Endothelial cell (in vitro differentiated cells): Measurements from ENCODE around the gene NDUFV3. TPM values are rescaled to one million over a fixed set of nuclear protein-coding genes. Genes with fewer than 3 reads are reported as not detected.

Experiments used
- DNase-seq: peaks from one replicate; pipeline ENCODE4 v3.0.0; 2021; ENCODE audit warnings: low spot score
- H3K27ac Mint-ChIP-seq: one replicate; pipeline ENCODE4 v1.8.0; 2021; ENCODE audit warnings: mixed read lengths, inconsistent platforms; ENCODE audit not compliant: unreplicated experiment
- H3K27me3 Mint-ChIP-seq: one replicate; pipeline ENCODE4 v1.8.0; 2021; ENCODE audit warnings: mild to moderate bottlenecking, moderate library complexity, mixed read lengths, inconsistent platforms; ENCODE audit not compliant: unreplicated experiment
- H3K36me3 Mint-ChIP-seq: one replicate; pipeline ENCODE4 v1.8.0; 2021; ENCODE audit warnings: mild to moderate bottlenecking, low read depth, mixed read lengths, inconsistent platforms; ENCODE audit not compliant: unreplicated experiment
- H3K4me1 Mint-ChIP-seq: one replicate; pipeline ENCODE4 v1.8.0; 2021; ENCODE audit warnings: mild to moderate bottlenecking, mixed read lengths, inconsistent platforms; ENCODE audit not compliant: unreplicated experiment
- H3K4me3 Mint-ChIP-seq: one replicate; pipeline ENCODE4 v1.8.0; 2021; ENCODE audit warnings: mild to moderate bottlenecking, mixed read lengths, inconsistent platforms; ENCODE audit not compliant: unreplicated experiment
- H3K9me3 Mint-ChIP-seq: one replicate; pipeline ENCODE4 v1.8.0; 2021; ENCODE audit warnings: mixed read lengths, inconsistent platforms; ENCODE audit not compliant: unreplicated experiment
- total RNA-seq: library from RNA; stranded (reverse); fragmentation: NEBNext Ultra II Directional; extraction: Animal tissue kit (Norgen Biotek cat#: 25700); gene quantifications from one replicate; pipeline ENCODE4 v1.2.1, GENCODE V29; 2021; ENCODE audit not compliant: unreplicated experiment
- TF ChIP-seq, protein P1 (sequence below): fragments of 200-600 bp; sonication (generic); IDR thresholded peaks from one replicate; pipeline ENCODE4 v1.5.0; 2021; ENCODE audit warnings: antibody characterized with exemption; ENCODE audit not compliant: unreplicated experiment

Gene NDUFV3
- total RNA-seq, 1 donor from 2014 or later = 28.1 TPM

DNA sequence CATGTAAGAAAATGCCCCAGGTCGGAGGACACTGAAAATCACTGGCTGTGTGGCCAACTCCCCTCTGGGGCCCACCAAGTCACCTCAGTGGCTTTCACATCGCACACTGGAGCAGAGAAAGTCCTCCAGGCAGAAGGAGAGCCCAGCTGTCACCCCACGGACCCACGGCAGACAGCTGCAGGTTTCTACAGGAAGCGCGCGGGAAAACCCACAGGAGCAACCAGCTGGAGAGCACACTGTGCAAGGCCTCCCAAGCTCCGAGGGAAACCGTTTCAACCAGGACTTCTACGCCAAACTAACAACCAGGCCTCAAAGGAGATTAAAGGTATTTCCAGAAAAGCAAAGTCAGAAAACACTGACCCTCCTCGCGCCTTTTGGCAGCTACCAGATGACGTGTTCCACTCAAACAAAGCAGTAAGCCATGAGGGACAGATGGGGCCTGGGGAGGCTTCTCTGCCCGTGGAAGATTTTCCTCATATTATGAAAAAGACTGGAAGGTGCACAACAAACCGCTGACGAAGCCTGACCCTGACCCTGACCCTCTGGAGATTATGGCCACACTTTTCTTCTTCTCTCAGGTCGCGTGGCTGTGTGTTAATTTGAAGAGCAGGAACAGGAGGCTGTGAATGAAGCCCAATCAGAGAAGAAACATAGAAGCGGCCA is 34.8 kb upstream of the NDUFV3 start:
- no peaks in the 10 kb centered on the region for H3K9me3 Mint-ChIP-seq
- no peak for DNase-seq
- no peak overlapping the region for H3K27ac Mint-ChIP-seq

DNA sequence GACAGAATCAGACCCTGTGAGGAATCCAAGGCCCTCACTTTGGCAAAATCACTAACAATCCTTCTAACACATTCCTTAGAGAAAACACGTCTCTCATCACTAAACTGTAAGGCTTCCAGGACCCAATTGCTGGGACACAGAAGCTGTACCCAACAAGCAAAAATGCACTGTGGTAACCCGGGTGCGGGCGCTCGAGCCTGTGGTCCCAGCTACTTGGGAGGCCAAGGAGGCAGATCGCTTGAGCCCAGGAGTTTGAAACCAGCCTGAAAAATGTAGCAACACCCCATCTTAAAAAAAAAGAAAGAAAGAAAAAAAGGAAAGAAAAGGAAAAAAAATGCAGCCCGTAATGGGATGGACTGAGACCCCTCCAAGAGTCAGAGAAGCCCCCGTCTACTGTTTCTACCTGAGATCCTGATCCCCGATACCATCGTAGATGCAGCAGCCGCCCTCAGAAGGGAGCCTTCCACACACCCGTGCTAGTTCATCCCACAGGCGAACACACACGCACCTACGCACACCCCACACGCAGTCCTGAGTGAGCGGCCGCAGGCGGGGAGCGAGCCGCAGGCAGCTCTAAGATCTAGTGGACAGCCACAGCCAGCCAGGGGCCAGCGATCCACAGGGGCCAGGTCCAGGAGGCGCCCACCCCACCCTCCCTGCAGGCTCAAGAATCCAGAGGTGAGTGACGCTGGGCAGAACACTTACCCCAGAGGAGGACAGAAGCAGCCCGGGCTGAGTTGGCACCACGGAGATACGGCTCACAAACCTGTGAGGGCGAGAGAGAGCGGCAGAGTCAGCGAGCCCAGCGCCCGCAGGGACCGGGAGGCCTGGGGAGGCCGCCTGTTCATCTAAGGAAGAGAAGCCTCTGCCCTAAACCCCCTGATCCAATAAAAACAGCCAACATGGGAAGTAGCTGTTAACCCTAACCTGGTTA is 33.9 kb upstream of the NDUFV3 start:
- H3K9me3 Mint-ChIP-seq = no peaks in the 10 kb centered on the region
- H3K36me3 Mint-ChIP-seq = peaks cover 47% of the 10 kb centered on the region
- TF ChIP-seq, protein P1, sequence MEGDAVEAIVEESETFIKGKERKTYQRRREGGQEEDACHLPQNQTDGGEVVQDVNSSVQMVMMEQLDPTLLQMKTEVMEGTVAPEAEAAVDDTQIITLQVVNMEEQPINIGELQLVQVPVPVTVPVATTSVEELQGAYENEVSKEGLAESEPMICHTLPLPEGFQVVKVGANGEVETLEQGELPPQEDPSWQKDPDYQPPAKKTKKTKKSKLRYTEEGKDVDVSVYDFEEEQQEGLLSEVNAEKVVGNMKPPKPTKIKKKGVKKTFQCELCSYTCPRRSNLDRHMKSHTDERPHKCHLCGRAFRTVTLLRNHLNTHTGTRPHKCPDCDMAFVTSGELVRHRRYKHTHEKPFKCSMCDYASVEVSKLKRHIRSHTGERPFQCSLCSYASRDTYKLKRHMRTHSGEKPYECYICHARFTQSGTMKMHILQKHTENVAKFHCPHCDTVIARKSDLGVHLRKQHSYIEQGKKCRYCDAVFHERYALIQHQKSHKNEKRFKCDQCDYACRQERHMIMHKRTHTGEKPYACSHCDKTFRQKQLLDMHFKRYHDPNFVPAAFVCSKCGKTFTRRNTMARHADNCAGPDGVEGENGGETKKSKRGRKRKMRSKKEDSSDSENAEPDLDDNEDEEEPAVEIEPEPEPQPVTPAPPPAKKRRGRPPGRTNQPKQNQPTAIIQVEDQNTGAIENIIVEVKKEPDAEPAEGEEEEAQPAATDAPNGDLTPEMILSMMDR = no peak
- H3K27me3 Mint-ChIP-seq = peaks cover 4% of the 10 kb centered on the region
- DNase-seq = no peak
- no peak overlapping the region for H3K4me3 Mint-ChIP-seq
- peaks cover 14% of the 10 kb centered on the region for H3K4me1 Mint-ChIP-seq
- no peak overlapping the region for H3K27ac Mint-ChIP-seq

More for the DNA sequence above, 34.8 kb upstream of the NDUFV3 start:
- H3K4me1 Mint-ChIP-seq = peaks cover 14% of the 10 kb centered on the region
- peaks cover 50% of the 10 kb centered on the region for H3K36me3 Mint-ChIP-seq
- TF ChIP-seq, protein P1 = no peak
- H3K27me3 Mint-ChIP-seq = peaks cover 4% of the 10 kb centered on the region
- peak overlapping the region; percentile 20 for H3K4me3 Mint-ChIP-seq

DNA sequence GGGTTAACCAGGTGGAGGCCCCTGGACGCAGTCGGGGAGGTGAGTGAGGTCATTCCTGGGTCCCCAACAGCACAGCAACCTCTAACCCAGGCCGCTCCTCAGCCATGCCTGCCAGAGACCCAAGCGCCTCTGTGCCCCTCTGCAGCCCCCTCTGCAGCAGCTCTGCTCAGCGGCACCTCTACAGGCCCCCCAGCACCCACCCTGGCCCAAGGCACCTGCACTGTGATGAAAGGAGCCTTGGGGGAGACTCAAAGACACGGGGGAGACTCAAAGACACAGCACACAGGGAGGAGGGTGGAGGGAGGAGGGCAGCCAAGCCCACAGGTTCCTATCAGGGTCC is 33.2 kb upstream of the NDUFV3 start:
- H3K27ac Mint-ChIP-seq = no peak overlapping the region
- peaks cover 14% of the 10 kb centered on the region for H3K4me1 Mint-ChIP-seq
- H3K4me3 Mint-ChIP-seq = no peak overlapping the region
- no peak for DNase-seq
- H3K27me3 Mint-ChIP-seq = peaks cover 4% of the 10 kb centered on the region
- no peaks in the 10 kb centered on the region for H3K9me3 Mint-ChIP-seq
- TF ChIP-seq, protein P1 = no peak
- peaks cover 42% of the 10 kb centered on the region for H3K36me3 Mint-ChIP-seq

DNA sequence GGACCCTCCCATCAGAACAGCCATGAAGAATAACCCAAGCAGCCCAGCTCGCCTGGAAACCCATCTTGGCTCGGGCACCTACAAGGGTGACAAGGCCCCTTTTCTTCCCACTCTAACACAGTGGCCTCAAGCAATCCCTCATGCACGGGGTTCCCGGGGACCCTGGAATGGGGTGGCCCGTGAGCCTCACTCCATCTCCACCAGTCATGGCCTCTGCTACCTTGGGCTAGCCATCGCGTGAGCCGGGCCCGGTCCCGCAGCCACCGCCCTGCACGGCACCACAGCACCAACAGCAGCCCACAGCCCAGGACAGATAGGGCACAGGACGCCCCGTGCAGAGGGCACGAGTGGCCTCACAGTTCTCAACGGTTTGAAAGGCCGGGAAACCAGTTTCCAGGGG is 32.8 kb upstream of the NDUFV3 start:
- peaks cover 4% of the 10 kb centered on the region for H3K27me3 Mint-ChIP-seq
- H3K4me3 Mint-ChIP-seq = no peak overlapping the region
- H3K9me3 Mint-ChIP-seq = no peaks in the 10 kb centered on the region
- DNase-seq = no peak
- H3K36me3 Mint-ChIP-seq = peaks cover 40% of the 10 kb centered on the region
- peak overlapping the region; percentile 89 for H3K27ac Mint-ChIP-seq
- TF ChIP-seq, protein P1 = no peak
- peaks cover 14% of the 10 kb centered on the region for H3K4me1 Mint-ChIP-seq
